OCI-LY3 (cell line): Measurements from ENCODE around the gene SPATA31E1.

ENCODE experiments used
- H2AFZ ChIP-seq: fragments of 200-600, 300-600 bp; shearing (Covaris generic); 2 replicates; pipeline ENCODE4 v1.6.0; 2014; ENCODE audit warnings: antibody characterized with exemption, low read depth, low read length
- H3K27ac ChIP-seq: fragments of 200-600, 300-600 bp; sonication (generic); 2 replicates; pipeline ENCODE4 v1.5.1; 2014; ENCODE audit warnings: mild to moderate bottlenecking, low read length, moderate library complexity, mixed read lengths
- H3K27me3 ChIP-seq: fragments of 200-600, 300-600 bp; sonication (generic); 2 replicates; pipeline ENCODE4 v1.6.1; 2014; ENCODE audit warnings: low read depth, low read length, mixed read lengths
- H3K36me3 ChIP-seq: fragments of 200-600, 300-600 bp; sonication (generic); replicated peaks from 2 replicates; pipeline ENCODE3; 2014; ENCODE audit warnings: low read depth, low read length, mixed read lengths
- H3K4me1 ChIP-seq: fragments of 300-600, 200-600 bp; sonication (generic); 2 replicates; pipeline ENCODE4 v1.6.1; 2014; ENCODE audit warnings: low read length, mixed read lengths
- H3K4me2 ChIP-seq: fragments of 200-600, 300-600 bp; sonication (generic); 2 replicates; pipeline ENCODE4 v1.6.1; 2014; ENCODE audit warnings: low read length, mixed read lengths
- H3K4me3 ChIP-seq: fragments of 300-600, 200-600 bp; sonication (generic); 2 replicates; pipeline ENCODE4 v1.5.1; 2014; ENCODE audit warnings: antibody characterized with exemption, mild to moderate bottlenecking, low read length, moderate library complexity
- H3K79me2 ChIP-seq: fragments of 300-600, 200-600 bp; shearing (Covaris generic); 2 replicates; pipeline ENCODE4 v1.6.1; 2014; ENCODE audit warnings: mild to moderate bottlenecking, low read length, mixed read lengths
- H3K9ac ChIP-seq: fragments of 300-600, 200-600 bp; shearing (Covaris generic); 2 replicates; pipeline ENCODE4 v1.6.0; 2014; ENCODE audit warnings: mild to moderate bottlenecking, low read length, moderate library complexity
- H3K9me3 ChIP-seq: fragments of 200-600, 300-600 bp; shearing (Covaris generic); 2 replicates; pipeline ENCODE4 v1.6.1; 2014; ENCODE audit warnings: low read length, mixed read lengths; ENCODE audit not compliant: insufficient read depth
- H4K20me1 ChIP-seq: fragments of 200-600, 300-600 bp; sonication (generic); 2 replicates; pipeline ENCODE4 v1.6.1; 2016; ENCODE audit warnings: low read length, mixed read lengths; ENCODE audit not compliant: insufficient read depth
- CTCF ChIP-seq: fragments of 200-600, 300-600 bp; sonication (generic); IDR thresholded peaks from 2 replicates; pipeline ENCODE4 v1.5.1; 2014; ENCODE audit warnings: antibody characterized with exemption, low read length, low read depth
- EZH2phosphoT487 ChIP-seq: fragments of 200-600 bp; shearing (Covaris generic); IDR thresholded peaks from 2 replicates; pipeline ENCODE4 v1.6.1; 2018; ENCODE audit warnings: antibody characterized with exemption, mixed run types, low read depth

SPATA31E1 gene

GRCh38 chr9:87875060-87875459 lies 7.6 kb upstream of the SPATA31E1 start:
- H3K4me3 ChIP-seq = no peak overlapping the region
- no peaks in the 10 kb centered on the region for H3K9me3 ChIP-seq
- no peaks in the 10 kb centered on the region for H3K36me3 ChIP-seq
- no peak overlapping the region for H3K4me2 ChIP-seq
- no peaks in the 10 kb centered on the region for H4K20me1 ChIP-seq
- H3K79me2 ChIP-seq = no peaks in the 10 kb centered on the region
- no peak overlapping the region for H3K27ac ChIP-seq
- H3K27me3 ChIP-seq = no peaks in the 10 kb centered on the region
- H3K4me1 ChIP-seq = no peaks in the 10 kb centered on the region
- TF ChIP-seq EZH2phosphoT487 (no peak), CTCF (no peak)
- H3K9ac ChIP-seq = no peak overlapping the region
- no peak overlapping the region for H2AFZ ChIP-seq

GRCh38 chr9:87875831-87876545 lies 6.7 kb upstream of the SPATA31E1 start:
- Histone ChIP-seq H3K9ac (no peak overlapping the region), H3K4me1 (no peaks in the 10 kb centered on the region), H4K20me1 (no peaks in the 10 kb centered on the region), H2AFZ (no peak overlapping the region), H3K9me3 (no peaks in the 10 kb centered on the region), H3K79me2 (no peaks in the 10 kb centered on the region), H3K4me3 (no peak overlapping the region), H3K27me3 (no peaks in the 10 kb centered on the region), H3K27ac (no peak overlapping the region), H3K4me2 (no peak overlapping the region), H3K36me3 (no peaks in the 10 kb centered on the region)
- no peak for TF ChIP-seq EZH2phosphoT487
- TF ChIP-seq CTCF = no peak

DNA sequence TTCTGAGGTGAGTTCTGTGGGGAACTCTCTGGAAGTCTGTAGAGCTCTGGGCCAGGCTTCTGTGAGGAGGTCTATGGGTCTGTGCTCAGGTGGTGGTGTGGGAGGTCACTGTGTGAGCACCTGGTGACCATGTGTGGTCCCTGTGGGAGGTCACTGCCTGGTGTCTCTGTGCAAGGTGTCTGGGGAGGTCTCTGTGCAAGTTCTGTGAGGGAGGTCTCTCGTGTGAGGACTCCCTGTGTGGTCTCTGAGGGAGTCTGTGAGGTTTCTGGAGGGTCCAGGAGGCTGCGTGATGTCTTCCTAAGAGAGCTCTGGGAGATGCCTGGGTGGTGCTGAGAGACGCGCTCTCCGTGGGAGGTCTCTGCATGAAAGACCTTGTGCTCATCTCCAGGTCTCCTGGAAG lies 6.0 kb upstream of the SPATA31E1 start:
- Histone ChIP-seq H4K20me1 (no peaks in the 10 kb centered on the region), H3K36me3 (no peaks in the 10 kb centered on the region), H3K9me3 (no peaks in the 10 kb centered on the region), H3K4me1 (no peaks in the 10 kb centered on the region), H3K79me2 (no peaks in the 10 kb centered on the region), H3K4me2 (no peak overlapping the region), H2AFZ (no peak overlapping the region), H3K27me3 (no peaks in the 10 kb centered on the region), H3K9ac (no peak overlapping the region), H3K4me3 (no peak overlapping the region), H3K27ac (no peak overlapping the region)
- TF ChIP-seq EZH2phosphoT487 (no peak), CTCF (no peak)

GRCh38 chr9:87878989-87879511 lies 3.6 kb upstream of the SPATA31E1 start:
- H3K4me2 ChIP-seq = no peak overlapping the region

More at GRCh38 chr9:87878989-87879511, 3.6 kb upstream of the SPATA31E1 start:
- Histone ChIP-seq H3K79me2 (no peaks in the 10 kb centered on the region), H2AFZ (no peak overlapping the region), H3K36me3 (no peaks in the 10 kb centered on the region), H4K20me1 (no peaks in the 10 kb centered on the region), H3K4me1 (no peaks in the 10 kb centered on the region), H3K4me3 (no peak overlapping the region), H3K27me3 (no peaks in the 10 kb centered on the region), H3K9ac (no peak overlapping the region), H3K27ac (no peak overlapping the region), H3K9me3 (no peaks in the 10 kb centered on the region)
- no peak for TF ChIP-seq EZH2phosphoT487
- no peak for TF ChIP-seq CTCF
